GM15510 (cell line): ENCODE results near the gene ZBTB43.

ENCODE experiments used
- POLR2A ChIP-seq: IDR thresholded peaks from 3 replicates; pipeline ENCODE4 v1.6.1; 2011; ENCODE audit warnings: borderline replicate concordance; ENCODE audit not compliant: insufficient read length; ENCODE audit errors: extremely low read depth

Gene ZBTB43

DNA sequence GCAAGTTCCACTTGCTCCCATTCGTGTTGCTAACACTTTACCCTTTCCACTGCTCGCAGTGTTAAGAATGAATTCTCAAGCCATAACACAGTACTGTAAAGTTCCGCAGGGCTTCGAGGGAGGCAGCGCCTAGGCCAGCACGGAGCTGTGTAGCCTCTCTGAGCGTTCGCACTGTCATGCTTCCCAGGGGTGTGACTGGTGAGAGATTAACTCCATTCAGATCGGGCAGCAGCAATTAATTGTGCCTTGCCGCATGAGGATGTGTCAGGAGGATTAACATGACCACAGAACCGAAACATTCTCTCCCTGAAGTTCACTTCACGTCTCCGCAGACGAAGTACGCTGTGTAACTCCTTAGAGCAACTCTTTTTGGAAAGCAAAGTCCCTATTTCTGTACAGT is 78.8 kb downstream of the ZBTB43 start:
- no peak for TF ChIP-seq POLR2A

GRCh38 chr9:126885131-126885641 is 80.3 kb downstream of the ZBTB43 start:
- TF ChIP-seq POLR2A, result no peak

GRCh38 chr9:126886034-126886822 is 81.4 kb downstream of the ZBTB43 start:
- TF ChIP-seq POLR2A, result no peak

DNA sequence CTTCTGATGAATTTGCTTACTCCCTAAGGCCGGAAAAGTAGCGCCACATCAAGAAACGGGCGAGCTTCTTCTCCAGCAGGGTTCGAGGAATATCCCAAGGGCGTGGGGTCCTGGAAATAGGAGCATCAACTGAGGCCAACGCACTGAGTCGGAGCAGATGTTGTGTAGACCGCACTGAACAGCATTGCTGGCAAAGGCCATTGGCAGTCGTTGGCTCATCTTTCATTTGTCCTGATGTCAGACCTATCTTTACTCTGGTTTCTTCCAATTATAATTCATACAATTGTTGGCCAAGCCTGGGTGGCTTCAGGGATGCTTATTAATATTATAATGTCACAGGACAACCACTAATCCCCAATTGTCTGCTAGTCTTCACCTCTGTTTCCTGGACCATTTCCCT is 82.1 kb downstream of the ZBTB43 start:
- TF ChIP-seq POLR2A, result no peak
